Measurements from ENCODE around the gene SPATA9. TPM values are rescaled to one million over a fixed set of nuclear protein-coding genes. Genes with fewer than 3 reads are reported as not detected.

SPATA9 gene
- total and polyA plus RNA-seq, 2 of the 8 experiments (the other 6 are each of a cell fraction or from before 2014, with no cell fraction given): not detected

GRCh38 chr5:95652849-95653248 lies 29.9 kb downstream of the SPATA9 start:
- H4K91ac ChIP-seq (replicated peaks; ENCODE audit: insufficient read length, low read length): no peak overlapping the region
- DNase-seq (ENCODE audit: low read depth in 1 of 2, low spot score in 2 of 2) (no peak), FAIRE-seq (no peak)
- no peak overlapping the region for H2BK12ac ChIP-seq (ENCODE audit: low read depth, low read length)
- no peak overlapping the region for H3K14ac ChIP-seq (ENCODE audit: insufficient read length)
- H3K27me3 ChIP-seq (replicated peaks in 1 of 4; ENCODE audit: control insufficient read depth in 3 of 4, extremely low read depth in 1 of 4, insufficient read depth in 3 of 4, low read length in 3 of 4): no peaks in the 10 kb centered on the region
- H3K79me2 ChIP-seq (ENCODE audit: control insufficient read depth in 1 of 2, insufficient read depth in 2 of 2, low read length in 2 of 2): no peaks in the 10 kb centered on the region
- no peaks in the 10 kb centered on the region for H3K9me3 ChIP-seq (ENCODE audit: insufficient read depth in 2 of 2, low read depth in 1 of 2, low read length in 1 of 2)
- H3K4me3 ChIP-seq (ENCODE audit: extremely low read depth in 1 of 4, insufficient read depth in 2 of 4, low read depth in 3 of 4, low read length in 4 of 4): no peak overlapping the region
- H4K5ac ChIP-seq (ENCODE audit: insufficient read length, low read depth, low read length): no peak overlapping the region
- H3K23ac ChIP-seq (ENCODE audit: insufficient read length): no peak overlapping the region
- ChIA-PET POLR2A (ENCODE audit: partially characterized antibody) (interaction anchor here (0.6 kb wide), 1 partner anchor 53 kb away, joined by 3 read pairs; no protein-coding TSS in a partner anchor), CTCF (ENCODE audit: partially characterized antibody) (interaction anchor here (0.9 to 5.0 kb wide), 6 partner anchors 9 to 683 kb away, joined by 3 to 42 read pairs (median 3); no protein-coding TSS in a partner anchor)
- H3K18ac ChIP-seq (ENCODE audit: extremely low read depth, low read length): no peak overlapping the region
- no peaks in the 10 kb centered on the region for H3K4me1 ChIP-seq (replicated peaks in 1 of 4; ENCODE audit: control insufficient read depth in 3 of 4, insufficient read depth in 4 of 4, low read length in 3 of 4)
- no peak overlapping the region for H3K4me2 ChIP-seq (ENCODE audit: insufficient read depth in 1 of 2, low read depth in 2 of 2, low read length in 2 of 2)
- WGBS, 2 experiments (ENCODE audit: extremely low coverage in 1 of 2, insufficient coverage in 1 of 2, insufficient read length in 1 of 2, insufficient replicate concordance in 2 of 2, low coverage in 1 of 2, low lambda C conversion rate in 2 of 2, missing lambda C conversion rate in 1 of 2): 92% methylated on average over 1 of the region's 1 CpG; no CpG with 5 or more reads in 1 of the 2 experiments
- H3K4ac ChIP-seq (replicated peaks; ENCODE audit: insufficient read length, low read depth, low read length): no peak overlapping the region
- H4K20me1 ChIP-seq (replicated peaks in 1 of 2; ENCODE audit: control insufficient read depth in 1 of 2, insufficient read depth in 2 of 2, low read length in 2 of 2): no peaks in the 10 kb centered on the region
- H2BK15ac ChIP-seq (ENCODE audit: low read length): no peak overlapping the region
- no peak overlapping the region for H2AK5ac ChIP-seq (ENCODE audit: low read depth, low read length)
- no peak overlapping the region for H2BK120ac ChIP-seq (replicated peaks; ENCODE audit: low read depth, low read length)
- H3K9ac ChIP-seq (replicated peaks in 1 of 4; ENCODE audit: extremely low read depth in 1 of 4, low read depth in 3 of 4, low read length in 3 of 4): no peak overlapping the region
- H4K8ac ChIP-seq (ENCODE audit: extremely low read depth, insufficient read depth, low read length): no peak overlapping the region
- no peak overlapping the region for H2BK20ac ChIP-seq (ENCODE audit: low read length)
- no peak overlapping the region for H3K27ac ChIP-seq (ENCODE audit: low read depth, low read length)
- H3K79me1 ChIP-seq (ENCODE audit: low read depth, low read length): no peaks in the 10 kb centered on the region
- H2AFZ ChIP-seq (ENCODE audit: low read length): no peak overlapping the region
- H3K56ac ChIP-seq (replicated peaks; ENCODE audit: insufficient read length, low read depth, low read length): no peak overlapping the region
- no peaks in the 10 kb centered on the region for H3K23me2 ChIP-seq (ENCODE audit: low read depth, low read length)
- H2BK5ac ChIP-seq (ENCODE audit: low read depth, low read length): no peak overlapping the region
- no peaks in the 10 kb centered on the region for H3K36me3 ChIP-seq (ENCODE audit: control insufficient read depth in 2 of 4, insufficient read depth in 4 of 4, low read length in 3 of 4)
- TF ChIP-seq SP4 (IDR thresholded peaks at IDR 0.05; ENCODE audit: low read length) (no peak), TEAD4 (IDR thresholded peaks at IDR 0.05; ENCODE audit: low read depth, low read length) (no peak), ZNF274 (IDR thresholded peaks at IDR 0.05; ENCODE audit: borderline replicate concordance, extremely low read depth, low read length) (no peak), CEBPB (IDR thresholded peaks at IDR 0.05; ENCODE audit: low read depth, low read length) (no peak), CBX5 (IDR thresholded peaks at IDR 0.05; ENCODE audit: low read depth, low read length) (no peak), MAFK (IDR thresholded peaks at IDR 0.05; ENCODE audit: low read depth, low read length) (no peak), HDAC6 (IDR thresholded peaks at IDR 0.05; ENCODE audit: low read depth, low read length) (no peak)
